Measurements from ENCODE around the gene EIF4G3. TPM values are rescaled to one million over a fixed set of nuclear protein-coding genes. Genes with fewer than 3 reads are reported as not detected.

EIF4G3 gene
- total RNA-seq, 1 donor from 2014 or later: 27.3 TPM

DNA sequence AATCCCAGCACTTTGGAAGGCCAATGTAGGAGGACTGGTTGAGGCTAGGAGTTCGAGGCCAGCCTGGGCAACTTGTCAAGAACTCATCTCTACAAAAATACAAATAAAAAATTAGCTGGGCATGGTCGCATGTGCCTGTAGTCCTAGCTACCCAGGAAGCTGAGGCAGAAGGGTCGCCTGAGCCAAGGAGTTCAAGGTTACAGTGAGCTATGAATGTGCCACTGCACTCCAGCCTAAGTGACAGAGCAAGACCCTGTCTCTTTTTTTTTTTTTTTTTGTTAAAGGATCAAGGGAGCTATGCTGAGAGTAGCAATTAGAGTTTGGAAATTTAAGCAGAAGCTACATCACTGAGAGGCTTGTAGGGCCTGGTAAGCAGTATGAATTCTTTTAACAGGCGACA, 70.9 kb downstream of the EIF4G3 start:
- H3K4me3 ChIP-seq (ENCODE audit: low read depth, low read length): no peak overlapping the region
- TF ChIP-seq, protein P1, sequence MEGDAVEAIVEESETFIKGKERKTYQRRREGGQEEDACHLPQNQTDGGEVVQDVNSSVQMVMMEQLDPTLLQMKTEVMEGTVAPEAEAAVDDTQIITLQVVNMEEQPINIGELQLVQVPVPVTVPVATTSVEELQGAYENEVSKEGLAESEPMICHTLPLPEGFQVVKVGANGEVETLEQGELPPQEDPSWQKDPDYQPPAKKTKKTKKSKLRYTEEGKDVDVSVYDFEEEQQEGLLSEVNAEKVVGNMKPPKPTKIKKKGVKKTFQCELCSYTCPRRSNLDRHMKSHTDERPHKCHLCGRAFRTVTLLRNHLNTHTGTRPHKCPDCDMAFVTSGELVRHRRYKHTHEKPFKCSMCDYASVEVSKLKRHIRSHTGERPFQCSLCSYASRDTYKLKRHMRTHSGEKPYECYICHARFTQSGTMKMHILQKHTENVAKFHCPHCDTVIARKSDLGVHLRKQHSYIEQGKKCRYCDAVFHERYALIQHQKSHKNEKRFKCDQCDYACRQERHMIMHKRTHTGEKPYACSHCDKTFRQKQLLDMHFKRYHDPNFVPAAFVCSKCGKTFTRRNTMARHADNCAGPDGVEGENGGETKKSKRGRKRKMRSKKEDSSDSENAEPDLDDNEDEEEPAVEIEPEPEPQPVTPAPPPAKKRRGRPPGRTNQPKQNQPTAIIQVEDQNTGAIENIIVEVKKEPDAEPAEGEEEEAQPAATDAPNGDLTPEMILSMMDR (conservative IDR thresholded peaks at IDR 0.05; ENCODE audit: low read depth, low read length): no peak
- DNase-seq (ENCODE audit: low read depth): no peak

DNA sequence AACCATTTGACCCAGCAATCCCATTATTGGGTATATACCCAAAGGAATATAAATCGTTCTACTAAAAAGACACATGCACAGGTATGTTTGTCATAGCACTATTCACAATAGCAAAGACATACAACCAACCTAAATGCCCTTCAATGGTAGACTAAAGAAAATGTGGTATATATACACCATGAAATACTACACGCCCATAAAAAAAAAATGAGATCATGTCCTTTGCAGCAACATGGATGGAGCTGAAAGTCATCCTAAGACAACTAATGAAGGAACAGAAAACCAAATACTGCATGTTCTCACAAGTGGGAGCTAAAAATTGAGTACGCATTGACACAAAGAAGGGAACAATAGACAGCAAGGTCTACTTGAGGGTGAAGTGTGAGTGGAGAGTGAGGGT, 72.0 kb downstream of the EIF4G3 start:
- DNase-seq (ENCODE audit: low read depth): no peak
- no peak overlapping the region for H3K4me3 ChIP-seq (ENCODE audit: low read depth, low read length)
- TF ChIP-seq, protein P1 (conservative IDR thresholded peaks at IDR 0.05; ENCODE audit: low read depth, low read length): no peak

DNA sequence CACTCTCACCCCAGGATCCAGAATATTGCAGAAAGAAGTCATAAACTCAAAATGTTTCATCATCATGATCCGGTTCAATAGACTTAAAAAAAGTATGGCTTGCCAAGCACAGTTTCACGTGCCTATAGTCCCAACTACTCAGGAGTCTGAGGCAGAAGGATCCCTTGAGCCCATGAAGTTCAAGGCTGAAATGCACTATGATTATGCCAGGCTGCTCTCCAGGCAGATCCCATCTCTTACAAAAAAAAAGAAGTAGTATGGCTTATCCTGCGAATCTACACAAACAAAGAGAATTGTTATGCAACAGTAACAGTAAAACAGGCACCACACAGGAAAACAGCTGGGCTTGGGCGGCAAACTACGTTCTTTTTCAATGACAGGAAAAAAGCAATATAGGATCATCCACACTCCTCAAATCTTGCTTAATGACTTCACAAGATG, 76.2 kb downstream of the EIF4G3 start:
- TF ChIP-seq, protein P1 (conservative IDR thresholded peaks at IDR 0.05; ENCODE audit: low read depth, low read length): no peak
- no peak overlapping the region for H3K4me3 ChIP-seq (ENCODE audit: low read depth, low read length)
- no peak for DNase-seq (ENCODE audit: low read depth)

DNA sequence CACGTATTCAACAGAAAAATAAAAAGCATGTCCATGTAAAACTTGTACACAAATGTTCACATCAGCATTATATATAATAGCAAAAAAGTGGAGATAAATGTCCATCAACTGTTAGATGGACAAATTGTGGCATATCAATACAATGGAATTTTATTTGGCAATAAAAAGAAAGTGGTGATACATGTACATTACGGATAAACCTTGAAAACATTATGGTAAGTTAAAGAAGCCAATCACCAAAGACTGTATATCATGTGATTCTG, 76.9 kb downstream of the EIF4G3 start:
- DNase-seq (ENCODE audit: low read depth): no peak
- TF ChIP-seq, protein P1 (conservative IDR thresholded peaks at IDR 0.05; ENCODE audit: low read depth, low read length): no peak
- no peak overlapping the region for H3K4me3 ChIP-seq (ENCODE audit: low read depth, low read length)

DNA sequence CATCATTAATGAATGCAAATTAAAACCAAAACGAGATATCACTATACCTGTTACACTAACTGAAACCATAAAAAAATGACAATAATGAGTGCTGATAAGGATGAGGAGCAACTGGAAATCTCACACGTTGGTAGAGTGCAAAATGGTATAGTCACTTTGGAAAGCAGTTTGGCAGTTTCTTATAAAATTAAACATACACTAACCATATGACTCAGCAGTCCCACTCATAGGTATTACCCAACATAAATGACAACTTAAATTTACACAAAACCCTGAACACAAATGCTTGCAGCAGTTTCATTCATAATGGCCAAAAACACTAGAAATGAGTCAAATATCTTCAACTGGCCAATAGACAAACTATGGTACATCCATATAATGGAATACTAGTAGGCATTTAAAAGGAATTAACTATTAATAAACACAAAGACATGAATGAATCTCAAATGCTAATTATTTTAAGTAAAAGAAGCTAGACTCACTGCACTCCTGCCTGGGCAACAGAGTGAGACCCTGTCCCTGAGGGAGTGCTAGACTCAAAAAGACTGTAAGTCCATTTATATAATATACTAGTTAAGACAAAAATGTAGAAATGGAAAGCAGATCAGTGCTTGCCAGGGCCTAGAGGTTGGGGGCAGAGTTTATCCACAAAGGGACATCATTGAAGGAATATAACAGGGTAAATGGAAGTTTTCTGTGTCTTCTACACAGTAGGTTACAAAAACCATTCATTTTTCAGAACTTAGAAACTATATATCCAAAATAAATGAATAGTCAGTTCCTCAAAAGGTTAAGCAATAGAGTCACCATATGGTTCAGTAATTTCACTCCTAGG, 77.4 kb downstream of the EIF4G3 start:
- DNase-seq (ENCODE audit: low read depth): no peak
- TF ChIP-seq, protein P1 (conservative IDR thresholded peaks at IDR 0.05; ENCODE audit: low read depth, low read length): no peak
- H3K4me3 ChIP-seq (ENCODE audit: low read depth, low read length): no peak overlapping the region

DNA sequence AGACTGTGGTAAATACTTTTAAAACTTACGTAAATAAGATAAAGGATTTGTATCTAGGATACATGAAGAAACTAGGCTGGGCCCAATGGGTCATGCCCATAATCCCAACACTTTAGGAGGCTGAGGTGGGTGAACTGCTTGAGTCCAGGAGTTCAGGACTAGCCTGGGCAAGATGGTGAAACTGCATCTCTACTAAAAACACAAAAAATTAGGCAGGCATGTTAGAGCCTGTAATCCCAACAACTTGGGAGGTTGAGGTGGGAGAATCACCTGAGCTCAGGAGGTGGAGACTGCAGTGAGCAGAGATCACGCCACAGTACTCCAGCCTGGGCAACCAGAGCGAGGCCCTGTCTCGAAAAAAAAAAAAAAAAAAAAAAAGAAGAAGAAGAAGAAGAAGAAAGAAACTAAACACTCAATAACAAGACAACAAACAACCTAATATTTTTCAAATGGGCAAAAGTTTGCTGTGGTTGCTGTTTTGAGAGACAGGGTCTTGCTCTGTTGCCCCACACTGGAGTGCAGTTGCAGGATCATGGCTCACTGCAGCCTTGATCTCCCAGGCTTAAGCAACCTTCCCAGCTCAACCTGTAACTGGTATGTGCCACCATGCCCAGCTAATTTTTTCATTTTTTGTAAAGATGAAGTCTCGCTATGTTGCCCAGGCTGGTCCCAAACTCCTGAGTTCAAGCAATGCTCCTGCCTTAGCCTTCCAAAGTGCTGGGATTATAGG, 78.3 kb downstream of the EIF4G3 start:
- DNase-seq (ENCODE audit: low read depth): no peak
- TF ChIP-seq, protein P1 (conservative IDR thresholded peaks at IDR 0.05; ENCODE audit: low read depth, low read length): no peak

More for the DNA sequence above, 78.3 kb downstream of the EIF4G3 start:
- no peak overlapping the region for H3K4me3 ChIP-seq (ENCODE audit: low read depth, low read length)
